Measurements from ENCODE around the gene HSPA4L. TPM values are rescaled to one million over a fixed set of nuclear protein-coding genes. Genes with fewer than 3 reads are reported as not detected.

Gene HSPA4L
- total and polyA plus RNA-seq, 2 of the 4 experiments (the other 2 are of a cell fraction), result 0.84 to 2.3 TPM

- H4K20me1 ChIP-seq (ENCODE audit: insufficient read depth, low read length), result no peaks in the 10 kb centered on the region
- no peak overlapping the region for H2BK15ac ChIP-seq (ENCODE audit: low read depth, low read length)
- H4K8ac ChIP-seq (ENCODE audit: low read depth in 2 of 2, low read length in 2 of 2), result no peak overlapping the region
- ChIA-PET CTCF (interaction anchor here (1.2 kb wide), 1 partner anchor 16 kb away, joined by 3 read pairs; no protein-coding TSS in a partner anchor), POLR2A (ENCODE audit: unreplicated experiment) (no interaction called here)
- TF ChIP-seq CTCF (conservative IDR thresholded peaks at IDR 0.05; ENCODE audit: low read depth, low read length) (no peak), NFE2L2 (IDR thresholded peaks at IDR 0.05; ENCODE audit: low read depth, low read length) (no peak), RCOR1 (IDR thresholded peaks at IDR 0.05; ENCODE audit: insufficient replicate concordance, low read length) (no peak), MAFK (IDR thresholded peaks at IDR 0.05; ENCODE audit: low read depth, low read length) (no peak), RAD21 (IDR thresholded peaks at IDR 0.05; ENCODE audit: low read length) (no peak), FOS (IDR thresholded peaks at IDR 0.05; ENCODE audit: low read depth, low read length) (no peak), RFX5 (IDR thresholded peaks at IDR 0.05; ENCODE audit: low read depth, low read length) (no peak), ELK1 (IDR thresholded peaks at IDR 0.05; ENCODE audit: borderline replicate concordance, low read depth, low read length) (no peak), BHLHE40 (IDR thresholded peaks at IDR 0.05; ENCODE audit: low read depth, low read length) (no peak), CEBPB (IDR thresholded peaks at IDR 0.05; ENCODE audit: low read depth, low read length) (no peak), CHD1 (IDR thresholded peaks at IDR 0.05; ENCODE audit: low read depth, low read length) (no peak)
- H3K27ac ChIP-seq (ENCODE audit: insufficient read depth, low read length), result no peak overlapping the region
- no peak overlapping the region for H3K9ac ChIP-seq (ENCODE audit: low read depth, low read length)
- no peak overlapping the region for H3K4me2 ChIP-seq (ENCODE audit: low read depth, low read length)
- H3K27me3 ChIP-seq (ENCODE audit: control insufficient read depth, insufficient read depth, low read length), result no peaks in the 10 kb centered on the region
- H3K9me3 ChIP-seq (ENCODE audit: control insufficient read depth, insufficient read depth, low read length), result no peaks in the 10 kb centered on the region
- in situ Hi-C loops (cut with MboI; ENCODE audit: low sequenced_read_pairs) (no loop called here), dilution Hi-C loops (cut with HindIII; ENCODE audit: low sequenced_read_pairs, unreplicated experiment) (no loop called here), intact Hi-C loops (cut with micrococcal nuclease) (no loop called here)
- no peak overlapping the region for H3K23ac ChIP-seq (ENCODE audit: low read depth, low read length)
- no peaks in the 10 kb centered on the region for H3K79me1 ChIP-seq (ENCODE audit: low read depth in 1 of 2, low read length in 2 of 2)
- H3K9me1 ChIP-seq (ENCODE audit: insufficient read depth, low read length), result no peaks in the 10 kb centered on the region
- H2BK5ac ChIP-seq (ENCODE audit: low read depth, low read length, poor library complexity, severe bottlenecking), result no peak overlapping the region
- no peaks in the 10 kb centered on the region for H3K36me3 ChIP-seq (ENCODE audit: control insufficient read depth, insufficient read depth, low read length)
- H2AK5ac ChIP-seq (ENCODE audit: low read depth, low read length), result no peak overlapping the region
- H3K14ac ChIP-seq (replicated peaks; ENCODE audit: low read depth, low read length), result no peak overlapping the region
- ATAC-seq (ENCODE audit: low read depth) (no peak), DNase-seq (no peak)
- H2AFZ ChIP-seq (replicated peaks; ENCODE audit: low read length, poor library complexity), result no peak overlapping the region
- H3K4me1 ChIP-seq (ENCODE audit: control insufficient read depth, insufficient read depth, low read length), result no peaks in the 10 kb centered on the region
- H4K91ac ChIP-seq (ENCODE audit: insufficient read depth, low read depth, low read length), result no peak overlapping the region
- H3K4me3 ChIP-seq (ENCODE audit: insufficient read depth, low read depth, low read length), result no peak overlapping the region
- H2BK120ac ChIP-seq (ENCODE audit: low read depth, low read length), result no peak overlapping the region
- BruUV-seq (replicated peaks), result no TSS peak
- no peak overlapping the region for H2BK20ac ChIP-seq (ENCODE audit: low read depth, low read length)
- H3K56ac ChIP-seq (ENCODE audit: extremely low read depth, insufficient read depth, low read length), result no peak overlapping the region
- no CpG with 5 or more reads among the region's 4 CpGs for WGBS, 2 experiments (ENCODE audit: extremely low coverage in 2 of 2, insufficient read length in 1 of 2)
- no peak overlapping the region for H3K18ac ChIP-seq (ENCODE audit: low read depth, low read length)
- H2AK9ac ChIP-seq (replicated peaks; ENCODE audit: low read depth, low read length, poor library complexity), result no peak overlapping the region
- no peak overlapping the region for H3K4ac ChIP-seq (ENCODE audit: low read depth, low read length)
- no peak overlapping the region for H4K5ac ChIP-seq (ENCODE audit: low read depth, low read length)
Measured at GRCh38 chr4:127832585-127832984, 50.5 kb downstream of the HSPA4L start.
